HEK293T (cell line): ENCODE measurements around the gene P2RY14.

Source experiments
- CTCF ChIA-PET: fragments of 350-600 bp; formaldehyde crosslinking; extraction: SDS; loops from one replicate; lab custom pipeline; 2021; ENCODE audit warnings: antibody characterized with exemption, inconsistent platforms; lab: Yijun Ruan, JAX
- POLR2A ChIA-PET: fragments of 350-600 bp; formaldehyde crosslinking; extraction: SDS; loops from one replicate; lab custom pipeline; 2020; ENCODE audit warnings: antibody characterized with exemption, inconsistent platforms; lab: Yijun Ruan, JAX
- DNase-seq: peaks from one replicate; pipeline ENCODE4 v3.0.0; 2012; ENCODE audit warnings: mixed read lengths; ENCODE audit errors: extremely low spot score
- ARNT ChIP-seq: fragments of 450-650 bp; IDR thresholded peaks from 2 replicates; pipeline ENCODE4 v1.6.1; 2017; ENCODE audit warnings: mild to moderate bottlenecking
- BHLHE40 ChIP-seq: fragments of 450-650 bp; IDR thresholded peaks from 2 replicates; pipeline ENCODE4 v1.6.1; 2016; ENCODE audit warnings: mild to moderate bottlenecking, moderate library complexity, borderline replicate concordance
- CTBP1 ChIP-seq: fragments of 450-650 bp; IDR thresholded peaks from 2 replicates; pipeline ENCODE4 v1.6.1; 2016; ENCODE audit warnings: borderline replicate concordance
- ELF4 ChIP-seq: fragments of 450-650 bp; IDR thresholded peaks from 2 replicates; pipeline ENCODE4 v1.6.1; 2017; ENCODE audit warnings: antibody characterized with exemption
- FOXA1 ChIP-seq: fragments of 450-650 bp; IDR thresholded peaks from 2 replicates; pipeline ENCODE4 v1.6.1; 2016; ENCODE audit warnings: mild to moderate bottlenecking
- FOXK2 ChIP-seq: fragments of 450-650 bp; IDR thresholded peaks from 2 replicates; pipeline ENCODE4 v1.6.1; 2016; ENCODE audit warnings: mild to moderate bottlenecking
- FOXM1 ChIP-seq: fragments of 450-650 bp; IDR thresholded peaks from 2 replicates; pipeline ENCODE4 v1.6.1; 2017; ENCODE audit warnings: mild to moderate bottlenecking, borderline replicate concordance
- HDGF ChIP-seq: fragments of 450-650 bp; IDR thresholded peaks from 2 replicates; pipeline ENCODE4 v1.6.1; 2017; ENCODE audit warnings: antibody characterized with exemption, borderline replicate concordance
- L3MBTL2 ChIP-seq: fragments of 450-650 bp; conservative IDR thresholded peaks from 2 replicates; pipeline ENCODE4 v1.6.1; 2016; ENCODE audit warnings: mild to moderate bottlenecking
- LEF1 ChIP-seq: fragments of 450-650 bp; IDR thresholded peaks from 2 replicates; pipeline ENCODE4 v1.6.1; 2017; ENCODE audit warnings: mild to moderate bottlenecking, borderline replicate concordance
- NFRKB ChIP-seq: fragments of 450-650 bp; IDR thresholded peaks from 2 replicates; pipeline ENCODE4 v1.6.1; 2016; ENCODE audit warnings: mild to moderate bottlenecking, moderate library complexity
- PKNOX1 ChIP-seq: fragments of 450-650 bp; IDR thresholded peaks from 2 replicates; pipeline ENCODE4 v1.6.1; 2016
- SP1 ChIP-seq: fragments of 450-650 bp; IDR thresholded peaks from 2 replicates; pipeline ENCODE4 v1.6.1; 2017
- SUZ12 ChIP-seq: fragments of 450-650 bp; IDR thresholded peaks from 2 replicates; pipeline ENCODE4 v1.6.1; 2016; ENCODE audit warnings: mild to moderate bottlenecking
- TARDBP ChIP-seq: fragments of 450-650 bp; IDR thresholded peaks from 2 replicates; pipeline ENCODE4 v1.6.1; 2016
- ZNF384 ChIP-seq: fragments of 450-650 bp; IDR thresholded peaks from 2 replicates; pipeline ENCODE4 v1.6.1; 2016

The P2RY14 gene

GRCh38 chr3:151210676-151211381 is 67.5 kb downstream of the P2RY14 start:
- no peak for DNase-seq
- POLR2A ChIA-PET, result no interaction called here
- CTCF ChIA-PET, result no interaction called here
- TF ChIP-seq NFRKB (no peak), ELF4 (no peak), BHLHE40 (no peak), ZNF384 (no peak), FOXM1 (no peak), ARNT (no peak), SP1 (no peak), PKNOX1 (no peak), SUZ12 (no peak), HDGF (no peak), CTBP1 (no peak)

GRCh38 chr3:151209654-151210053 is 68.7 kb downstream of the P2RY14 start:
- CTCF ChIA-PET, result no interaction called here
- POLR2A ChIA-PET, result no interaction called here
- DNase-seq, result no peak
- TF ChIP-seq SP1 (no peak), ZNF384 (no peak), CTBP1 (no peak), FOXK2 (no peak), PKNOX1 (no peak), SUZ12 (no peak), L3MBTL2 (no peak), LEF1 (no peak), NFRKB (no peak)

GRCh38 chr3:151206201-151206600 is 72.1 kb downstream of the P2RY14 start:
- TF ChIP-seq FOXA1 (no peak), HDGF (no peak), LEF1 (no peak), ELF4 (no peak), TARDBP (no peak), PKNOX1 (no peak), FOXK2 (no peak), CTBP1 (no peak), ZNF384 (no peak), ARNT (no peak)
- CTCF ChIA-PET, result no interaction called here
- POLR2A ChIA-PET, result no interaction called here
- no peak for DNase-seq

- ChIA-PET POLR2A (no interaction called here), CTCF (no interaction called here)
- no peak for TF ChIP-seq NFRKB
- TF ChIP-seq FOXK2, result no peak
- no peak for TF ChIP-seq CTBP1
- TF ChIP-seq PKNOX1, result no peak
- no peak for TF ChIP-seq ZNF384
- TF ChIP-seq ARNT, result no peak
- no peak for TF ChIP-seq FOXA1
- no peak for TF ChIP-seq TARDBP
- no peak for TF ChIP-seq LEF1
- no peak for DNase-seq
These were observed 72.9 kb downstream of the P2RY14 start for GRCh38 chr3:151205482-151205881.

GRCh38 chr3:151204530-151205402 is 73.6 kb downstream of the P2RY14 start:
- no peak for DNase-seq
- ChIA-PET POLR2A (no interaction called here), CTCF (no interaction called here)
- TF ChIP-seq TARDBP (no peak), ZNF384 (no peak), HDGF (no peak), LEF1 (no peak), FOXK2 (no peak), L3MBTL2 (no peak), BHLHE40 (no peak), FOXM1 (no peak), NFRKB (no peak), FOXA1 (no peak)

GRCh38 chr3:151203051-151203420 is 75.3 kb downstream of the P2RY14 start, which contains the start of gene GPR171:
GPR171 (minus strand) TSS chr3:151203216; CDS start chr3:151199386, 3,830 bp downstream.
- POLR2A ChIA-PET, result no interaction called here
- no peak for DNase-seq
- TF ChIP-seq FOXK2 (no peak), SUZ12 (no peak), ELF4 (no peak), CTBP1 (no peak), L3MBTL2 (no peak), BHLHE40 (no peak), LEF1 (no peak), SP1 (no peak), PKNOX1 (no peak), HDGF (no peak), NFRKB (no peak), FOXM1 (no peak), FOXA1 (no peak), ZNF384 (no peak), TARDBP (no peak)
- CTCF ChIA-PET, result no interaction called here
